Keratinocyte (primary cell): ENCODE measurements around the gene KCNJ12. TPM values are rescaled to one million over a fixed set of nuclear protein-coding genes. Genes with fewer than 3 reads are reported as not detected.

ENCODE experiments used
- DNase-seq: peaks from one replicate; pipeline ENCODE4 v3.0.0-alpha.2; 2011; ENCODE audit warnings: low read depth, missing footprints, low spot score
- FAIRE-seq: peaks from 2 replicates; lab custom pipeline; 2011; peaks lifted over from hg19 to GRCh38; lab: Jason Lieb, UNC
- H2AFZ ChIP-seq: 2 replicates; pipeline ENCODE4 v1.6.0; 2012; ENCODE audit warnings: low read length, control low read depth, inconsistent platforms; ENCODE audit not compliant: control insufficient read depth
- H3K27ac ChIP-seq: 2 replicates; pipeline ENCODE4 v1.5.1; 2011; ENCODE audit warnings: low read length; ENCODE audit not compliant: control insufficient read depth, insufficient read depth
- H3K27me3 ChIP-seq: 3 replicates; pipeline ENCODE4 v1.6.0; 2011; ENCODE audit warnings: low read length; ENCODE audit not compliant: control insufficient read depth, insufficient read depth; ENCODE audit errors: extremely low read depth
- H3K36me3 ChIP-seq, 2 experiments: 2 replicates in 1 of 2; 3 replicates in 1 of 2; pipeline ENCODE4 v1.5.1; 2011; ENCODE audit warnings: low read length in 2 of 2, mild to moderate bottlenecking in 1 of 2; ENCODE audit not compliant: control insufficient read depth in 2 of 2, insufficient read depth in 2 of 2; ENCODE audit errors: extremely low read depth in 1 of 2
- H3K4me1 ChIP-seq: 3 replicates; pipeline ENCODE4 v1.5.1; 2011; ENCODE audit warnings: low read length; ENCODE audit not compliant: control insufficient read depth, insufficient read depth; ENCODE audit errors: extremely low read depth
- H3K4me2 ChIP-seq: 3 replicates; pipeline ENCODE4 v1.6.0; 2011; ENCODE audit warnings: low read depth, low read length; ENCODE audit not compliant: control insufficient read depth, insufficient read depth; ENCODE audit errors: extremely low read depth
- H3K4me3 ChIP-seq, 3 experiments: fragments of 200-600 bp in 1 of 3; sonication (generic) in 1 of 3; 2 replicates in 2 of 3; 3 replicates in 1 of 3; pipeline ENCODE4 v1.5.1; 2011 to 2016; ENCODE audit warnings: low read length in 3 of 3, mild to moderate bottlenecking in 3 of 3, control low read depth in 2 of 3, inconsistent platforms in 1 of 3, low read depth in 1 of 3, mixed read lengths in 1 of 3, mixed run types in 1 of 3, moderate library complexity in 1 of 3; ENCODE audit not compliant: control insufficient read depth in 2 of 3, insufficient read depth in 2 of 3; ENCODE audit errors: extremely low read depth in 1 of 3
- H3K79me2 ChIP-seq: 2 replicates; pipeline ENCODE4 v1.6.0; 2012; ENCODE audit warnings: low read length; ENCODE audit not compliant: control insufficient read depth, insufficient read depth
- H3K9ac ChIP-seq: 3 replicates; pipeline ENCODE4 v1.6.0; 2011; ENCODE audit warnings: low read length; ENCODE audit not compliant: control insufficient read depth, insufficient read depth; ENCODE audit errors: extremely low read depth
- H3K9me1 ChIP-seq: 3 replicates; pipeline ENCODE4 v1.6.0; 2011; ENCODE audit warnings: low read length; ENCODE audit not compliant: control insufficient read depth, insufficient read depth; ENCODE audit errors: extremely low read depth
- H3K9me3 ChIP-seq: 2 replicates; pipeline ENCODE4 v1.5.1; 2012; ENCODE audit warnings: low read depth, low read length; ENCODE audit not compliant: control insufficient read depth
- H4K20me1 ChIP-seq: 3 replicates; pipeline ENCODE4 v1.6.0; 2011; ENCODE audit warnings: low read length; ENCODE audit not compliant: control insufficient read depth, insufficient read depth; ENCODE audit errors: extremely low read depth
- EZH2 ChIP-seq: IDR thresholded peaks from one replicate; pipeline ENCODE4 v1.6.1; 2012; ENCODE audit warnings: inconsistent platforms, mild to moderate bottlenecking, low read length, moderate library complexity
- dilution Hi-C: fragments of 300-500 bp; cut with MboI; formaldehyde crosslinking; loops from one replicate; pipeline ENCODE4 v1.7.0; 2020; ENCODE audit warnings: low sequenced_read_pairs; ENCODE audit not compliant: extremely low pct_ligation_motif_present
- polyA plus RNA-seq, 5 experiments: library from polyadenylated mRNA; depleted of rRNA in 3 of 5; stranded (reverse) in 3 of 5; stranded (forward) in 1 of 5; unstranded in 1 of 5; fragments of >200 nt; gene quantifications; 1 replicate in 1 of 5; 2 replicates in 3 of 5; 3 replicates in 1 of 5; pipeline versions ENCODE4 v1.2.1 to v1.2.3, GENCODE V29; 2011 to 2012; ENCODE audit warnings: missing spikeins in 2 of 5, low read depth in 1 of 5, low replicate concordance in 1 of 5
- TF ChIP-seq, protein P1 (sequence below), 3 experiments: IDR thresholded peaks in 1 of 3; conservative IDR thresholded peaks in 1 of 3; optimal IDR thresholded peaks in 1 of 3; 2 replicates in 2 of 3; 3 replicates in 1 of 3; pipeline versions ENCODE3 to v1.5.1; 2011; ENCODE audit warnings: low read length in 3 of 3, mild to moderate bottlenecking in 3 of 3, moderate library complexity in 2 of 3, control low read depth in 1 of 3, inconsistent platforms in 1 of 3; ENCODE audit not compliant: insufficient read depth in 2 of 3; ENCODE audit errors: extremely low read depth in 1 of 3

KCNJ12 gene
- polyA plus RNA-seq, 1 donor (not counting 4 experiments of a cell fraction or from before 2014, with no cell fraction given): 0.04 TPM

DNA sequence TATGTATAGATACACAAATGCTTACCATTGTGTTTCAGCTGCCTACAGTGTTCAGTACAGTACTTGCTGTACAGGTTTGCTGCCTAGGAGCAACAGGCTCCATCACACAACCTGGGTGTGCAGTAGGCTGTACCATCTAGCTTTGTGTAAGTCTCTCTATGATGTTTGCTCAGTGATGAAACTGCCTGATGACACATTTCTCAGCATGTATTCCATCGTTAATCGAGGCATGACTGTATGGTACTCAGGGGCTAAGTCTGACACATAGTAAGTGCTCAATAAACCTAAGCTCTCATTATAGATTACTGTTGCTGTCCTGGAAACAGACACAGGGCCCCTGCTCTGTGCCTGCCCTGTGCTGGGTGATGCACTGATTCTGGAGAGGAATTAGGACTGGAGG lies 18.1 kb downstream of the KCNJ12 start:
- H3K27ac ChIP-seq: no peak overlapping the region
- FAIRE-seq: no peak
- peaks cover 22% of the 10 kb centered on the region for H3K27me3 ChIP-seq
- no peaks in the 10 kb centered on the region for H3K36me3 ChIP-seq
- no peaks in the 10 kb centered on the region for H3K9me3 ChIP-seq
- peaks cover 7% of the 10 kb centered on the region for H3K4me1 ChIP-seq
- no peak for DNase-seq
- H3K9me1 ChIP-seq: no peaks in the 10 kb centered on the region
- H3K9ac ChIP-seq: no peak overlapping the region
- H3K79me2 ChIP-seq: no peaks in the 10 kb centered on the region
- H4K20me1 ChIP-seq: no peaks in the 10 kb centered on the region
- TF ChIP-seq, protein P1, sequence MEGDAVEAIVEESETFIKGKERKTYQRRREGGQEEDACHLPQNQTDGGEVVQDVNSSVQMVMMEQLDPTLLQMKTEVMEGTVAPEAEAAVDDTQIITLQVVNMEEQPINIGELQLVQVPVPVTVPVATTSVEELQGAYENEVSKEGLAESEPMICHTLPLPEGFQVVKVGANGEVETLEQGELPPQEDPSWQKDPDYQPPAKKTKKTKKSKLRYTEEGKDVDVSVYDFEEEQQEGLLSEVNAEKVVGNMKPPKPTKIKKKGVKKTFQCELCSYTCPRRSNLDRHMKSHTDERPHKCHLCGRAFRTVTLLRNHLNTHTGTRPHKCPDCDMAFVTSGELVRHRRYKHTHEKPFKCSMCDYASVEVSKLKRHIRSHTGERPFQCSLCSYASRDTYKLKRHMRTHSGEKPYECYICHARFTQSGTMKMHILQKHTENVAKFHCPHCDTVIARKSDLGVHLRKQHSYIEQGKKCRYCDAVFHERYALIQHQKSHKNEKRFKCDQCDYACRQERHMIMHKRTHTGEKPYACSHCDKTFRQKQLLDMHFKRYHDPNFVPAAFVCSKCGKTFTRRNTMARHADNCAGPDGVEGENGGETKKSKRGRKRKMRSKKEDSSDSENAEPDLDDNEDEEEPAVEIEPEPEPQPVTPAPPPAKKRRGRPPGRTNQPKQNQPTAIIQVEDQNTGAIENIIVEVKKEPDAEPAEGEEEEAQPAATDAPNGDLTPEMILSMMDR (optimal IDR thresholded peaks at IDR 0.05 in 1 of 3, IDR thresholded peaks at IDR 0.05 in 1 of 3, conservative IDR thresholded peaks at IDR 0.05 in 1 of 3; ENCODE audit: extremely low read depth in 1 of 3, insufficient read depth in 2 of 3, low read length in 3 of 3): no peak
- no peak for TF ChIP-seq EZH2
- H3K4me2 ChIP-seq: no peak overlapping the region
- no peak overlapping the region for H2AFZ ChIP-seq
- dilution Hi-C loops: no loop called here
- H3K4me3 ChIP-seq: no peak overlapping the region

DNA sequence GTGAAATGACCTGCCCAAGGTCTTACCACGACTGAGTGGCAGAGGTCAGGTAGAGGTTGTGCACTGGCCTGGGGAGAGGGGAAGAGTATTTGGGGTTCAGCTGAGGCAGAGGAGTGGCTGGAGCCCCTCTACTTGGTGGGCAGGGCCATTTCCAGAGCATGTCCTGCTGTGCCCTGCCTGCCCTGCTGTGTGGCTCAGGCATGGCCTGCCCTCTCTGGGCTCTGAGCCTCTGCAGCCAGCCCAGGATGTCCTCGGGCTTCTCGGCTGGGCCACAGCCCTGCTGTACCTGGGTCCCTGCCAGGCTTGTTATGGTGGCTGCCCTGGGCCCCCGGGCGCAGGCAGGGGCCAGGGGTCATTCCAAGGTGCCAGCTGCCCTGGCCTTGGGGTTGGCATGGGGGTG lies 19.6 kb downstream of the KCNJ12 start:
- H3K9me1 ChIP-seq: no peaks in the 10 kb centered on the region
- no peak overlapping the region for H3K9ac ChIP-seq
- TF ChIP-seq EZH2: no peak
- TF ChIP-seq, protein P1 (optimal IDR thresholded peaks at IDR 0.05 in 1 of 3, IDR thresholded peaks at IDR 0.05 in 1 of 3, conservative IDR thresholded peaks at IDR 0.05 in 1 of 3; ENCODE audit: extremely low read depth in 1 of 3, insufficient read depth in 2 of 3, low read length in 3 of 3): no peak
- no peak for FAIRE-seq
- H3K4me1 ChIP-seq: peaks cover 7% of the 10 kb centered on the region
- H3K4me2 ChIP-seq: no peak overlapping the region
- no peaks in the 10 kb centered on the region for H3K9me3 ChIP-seq
- peaks cover 24% of the 10 kb centered on the region for H3K27me3 ChIP-seq
- no peak overlapping the region for H2AFZ ChIP-seq
- dilution Hi-C loops: no loop called here
- H3K4me3 ChIP-seq: no peak overlapping the region
- no peaks in the 10 kb centered on the region for H3K36me3 ChIP-seq
- no peak overlapping the region for H3K27ac ChIP-seq
- H4K20me1 ChIP-seq: no peaks in the 10 kb centered on the region
- H3K79me2 ChIP-seq: no peaks in the 10 kb centered on the region
- no peak for DNase-seq
